ENCODE results near the gene GID4. TPM values are rescaled to one million over a fixed set of nuclear protein-coding genes. Genes with fewer than 3 reads are reported as not detected.

Gene GID4
- total and polyA plus RNA-seq, 4 donors, result 1.7 to 4.9 (median 3.7) TPM

- TF ChIP-seq, protein P1, sequence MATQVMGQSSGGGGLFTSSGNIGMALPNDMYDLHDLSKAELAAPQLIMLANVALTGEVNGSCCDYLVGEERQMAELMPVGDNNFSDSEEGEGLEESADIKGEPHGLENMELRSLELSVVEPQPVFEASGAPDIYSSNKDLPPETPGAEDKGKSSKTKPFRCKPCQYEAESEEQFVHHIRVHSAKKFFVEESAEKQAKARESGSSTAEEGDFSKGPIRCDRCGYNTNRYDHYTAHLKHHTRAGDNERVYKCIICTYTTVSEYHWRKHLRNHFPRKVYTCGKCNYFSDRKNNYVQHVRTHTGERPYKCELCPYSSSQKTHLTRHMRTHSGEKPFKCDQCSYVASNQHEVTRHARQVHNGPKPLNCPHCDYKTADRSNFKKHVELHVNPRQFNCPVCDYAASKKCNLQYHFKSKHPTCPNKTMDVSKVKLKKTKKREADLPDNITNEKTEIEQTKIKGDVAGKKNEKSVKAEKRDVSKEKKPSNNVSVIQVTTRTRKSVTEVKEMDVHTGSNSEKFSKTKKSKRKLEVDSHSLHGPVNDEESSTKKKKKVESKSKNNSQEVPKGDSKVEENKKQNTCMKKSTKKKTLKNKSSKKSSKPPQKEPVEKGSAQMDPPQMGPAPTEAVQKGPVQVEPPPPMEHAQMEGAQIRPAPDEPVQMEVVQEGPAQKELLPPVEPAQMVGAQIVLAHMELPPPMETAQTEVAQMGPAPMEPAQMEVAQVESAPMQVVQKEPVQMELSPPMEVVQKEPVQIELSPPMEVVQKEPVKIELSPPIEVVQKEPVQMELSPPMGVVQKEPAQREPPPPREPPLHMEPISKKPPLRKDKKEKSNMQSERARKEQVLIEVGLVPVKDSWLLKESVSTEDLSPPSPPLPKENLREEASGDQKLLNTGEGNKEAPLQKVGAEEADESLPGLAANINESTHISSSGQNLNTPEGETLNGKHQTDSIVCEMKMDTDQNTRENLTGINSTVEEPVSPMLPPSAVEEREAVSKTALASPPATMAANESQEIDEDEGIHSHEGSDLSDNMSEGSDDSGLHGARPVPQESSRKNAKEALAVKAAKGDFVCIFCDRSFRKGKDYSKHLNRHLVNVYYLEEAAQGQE (IDR thresholded peaks at IDR 0.05), result no peak
- TF ChIP-seq HNF4G (IDR thresholded peaks at IDR 0.05) (no peak), TAF1 (conservative IDR thresholded peaks at IDR 0.05) (no peak), EGR1 (IDR thresholded peaks at IDR 0.05; ENCODE audit: low read depth in 2 of 2) (no peak), JUND (IDR thresholded peaks at IDR 0.05) (no peak), RAD21 (IDR thresholded peaks at IDR 0.05) (no peak), CTCF (IDR thresholded peaks at IDR 0.05; ENCODE audit: low read depth, low read length, missing input control) (no peak), FOXA1 (IDR thresholded peaks at IDR 0.05) (no peak)
- TF ChIP-seq, protein P2, sequence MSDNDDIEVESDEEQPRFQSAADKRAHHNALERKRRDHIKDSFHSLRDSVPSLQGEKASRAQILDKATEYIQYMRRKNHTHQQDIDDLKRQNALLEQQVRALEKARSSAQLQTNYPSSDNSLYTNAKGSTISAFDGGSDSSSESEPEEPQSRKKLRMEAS (IDR thresholded peaks at IDR 0.05), result no peak
- H3K36me3 ChIP-seq (ENCODE audit: control insufficient read depth in 4 of 4, insufficient read depth in 3 of 4, low read depth in 1 of 4, low read length in 3 of 4), result peaks cover 0 to 17% (median 9%) of the 10 kb centered on the region in 4 donors
- WGBS, result 96% methylated on average over 5 of the region's 5 CpGs
- H3K9me3 ChIP-seq (ENCODE audit: control insufficient read depth in 4 of 4, low read length in 3 of 4), result no peaks in the 10 kb centered on the region
- no peak for DNase-seq (ENCODE audit: low spot score)
- no peaks in the 10 kb centered on the region for H3K4me1 ChIP-seq (ENCODE audit: control insufficient read depth in 4 of 4, insufficient read depth in 4 of 4, low read length in 3 of 4)
- no peak overlapping the region for H3K4me3 ChIP-seq (ENCODE audit: low read depth in 1 of 3, low read length in 3 of 3)
- no peak overlapping the region for H3K27ac ChIP-seq (ENCODE audit: low read depth in 1 of 2, low read length in 2 of 2)
- H3K9ac ChIP-seq (ENCODE audit: low read depth in 1 of 2, low read length in 2 of 2), result no peak overlapping the region
- H3K27me3 ChIP-seq (ENCODE audit: control insufficient read depth in 4 of 4, insufficient read depth in 4 of 4, low read length in 3 of 4), result no peaks in the 10 kb centered on the region
These were observed 27.9 kb upstream of the GID4 start for GRCh38 chr17:18011286-18011685.

GRCh38 chr17:18014006-18014405 lies 25.2 kb upstream of the GID4 start:
- Histone ChIP-seq H3K36me3 (ENCODE audit: control insufficient read depth in 4 of 4, insufficient read depth in 3 of 4, low read depth in 1 of 4, low read length in 3 of 4) (peaks cover 0 to 14% (median 5%) of the 10 kb centered on the region in 4 donors), H3K27ac (ENCODE audit: low read depth in 1 of 2, low read length in 2 of 2) (no peak overlapping the region)
- WGBS, result 98% methylated on average over 6 of the region's 6 CpGs
- TF ChIP-seq, protein P3, sequence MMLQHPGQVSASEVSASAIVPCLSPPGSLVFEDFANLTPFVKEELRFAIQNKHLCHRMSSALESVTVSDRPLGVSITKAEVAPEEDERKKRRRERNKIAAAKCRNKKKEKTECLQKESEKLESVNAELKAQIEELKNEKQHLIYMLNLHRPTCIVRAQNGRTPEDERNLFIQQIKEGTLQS (IDR thresholded peaks at IDR 0.05), result no peak
- TF ChIP-seq FOXA2 (IDR thresholded peaks at IDR 0.05), result no peak
- no peak for TF ChIP-seq YY1 (IDR thresholded peaks at IDR 0.05)
- no peak for TF ChIP-seq CTCF (IDR thresholded peaks at IDR 0.05; ENCODE audit: low read depth, low read length, missing input control)
- no peak for TF ChIP-seq RXRA (IDR thresholded peaks at IDR 0.05)
- TF ChIP-seq HNF4A (conservative IDR thresholded peaks at IDR 0.05), result no peak
- TF ChIP-seq, protein P1 (IDR thresholded peaks at IDR 0.05), result no peak
- no peak for TF ChIP-seq GABPA (IDR thresholded peaks at IDR 0.05 in 1 of 2, conservative IDR thresholded peaks at IDR 0.05 in 1 of 2)
- no peak for TF ChIP-seq FOXA1 (IDR thresholded peaks at IDR 0.05)
- no peak for TF ChIP-seq TAF1 (conservative IDR thresholded peaks at IDR 0.05)
- no peak for TF ChIP-seq SP1 (IDR thresholded peaks at IDR 0.05)
- TF ChIP-seq RAD21 (IDR thresholded peaks at IDR 0.05), result no peak
- no peak for TF ChIP-seq EGR1 (IDR thresholded peaks at IDR 0.05; ENCODE audit: low read depth in 2 of 2)
- no peak for TF ChIP-seq HNF4G (IDR thresholded peaks at IDR 0.05)
- TF ChIP-seq, protein P4, sequence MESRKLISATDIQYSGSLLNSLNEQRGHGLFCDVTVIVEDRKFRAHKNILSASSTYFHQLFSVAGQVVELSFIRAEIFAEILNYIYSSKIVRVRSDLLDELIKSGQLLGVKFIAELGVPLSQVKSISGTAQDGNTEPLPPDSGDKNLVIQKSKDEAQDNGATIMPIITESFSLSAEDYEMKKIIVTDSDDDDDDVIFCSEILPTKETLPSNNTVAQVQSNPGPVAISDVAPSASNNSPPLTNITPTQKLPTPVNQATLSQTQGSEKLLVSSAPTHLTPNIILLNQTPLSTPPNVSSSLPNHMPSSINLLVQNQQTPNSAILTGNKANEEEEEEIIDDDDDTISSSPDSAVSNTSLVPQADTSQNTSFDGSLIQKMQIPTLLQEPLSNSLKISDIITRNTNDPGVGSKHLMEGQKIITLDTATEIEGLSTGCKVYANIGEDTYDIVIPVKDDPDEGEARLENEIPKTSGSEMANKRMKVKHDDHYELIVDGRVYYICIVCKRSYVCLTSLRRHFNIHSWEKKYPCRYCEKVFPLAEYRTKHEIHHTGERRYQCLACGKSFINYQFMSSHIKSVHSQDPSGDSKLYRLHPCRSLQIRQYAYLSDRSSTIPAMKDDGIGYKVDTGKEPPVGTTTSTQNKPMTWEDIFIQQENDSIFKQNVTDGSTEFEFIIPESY (IDR thresholded peaks at IDR 0.05), result no peak
- TF ChIP-seq JUND (IDR thresholded peaks at IDR 0.05), result no peak
- no peak for TF ChIP-seq NR2F2 (IDR thresholded peaks at IDR 0.05)

More at GRCh38 chr17:18014006-18014405, 25.2 kb upstream of the GID4 start:
- no peak for DNase-seq (ENCODE audit: low spot score)
- Histone ChIP-seq H3K9me3 (ENCODE audit: control insufficient read depth in 4 of 4, low read length in 3 of 4) (no peaks in the 10 kb centered on the region), H3K9ac (ENCODE audit: low read depth in 1 of 2, low read length in 2 of 2) (no peak overlapping the region), H3K27me3 (ENCODE audit: control insufficient read depth in 4 of 4, insufficient read depth in 4 of 4, low read length in 3 of 4) (no peaks in the 10 kb centered on the region), H3K4me3 (ENCODE audit: low read depth in 1 of 3, low read length in 3 of 3) (no peak overlapping the region), H3K4me1 (ENCODE audit: control insufficient read depth in 4 of 4, insufficient read depth in 4 of 4, low read length in 3 of 4) (peaks cover 13 to 20% (median 16%) of the 10 kb centered on the region in 4 donors)
